ENCODE data around the gene KIAA0753.

KIAA0753 gene

GRCh38 chr17:6679241-6679640 lies 38.7 kb upstream of the KIAA0753 start:
- no peaks in the 10 kb centered on the region for H3K36me3 ChIP-seq (ENCODE audit: control insufficient read depth, insufficient read depth, low read length)
- no peaks in the 10 kb centered on the region for H3K9me3 ChIP-seq (ENCODE audit: control insufficient read depth, low read length)
- H3K4me1 ChIP-seq (ENCODE audit: control insufficient read depth, insufficient read depth, low read length, poor library complexity, severe bottlenecking): no peaks in the 10 kb centered on the region
- no peak overlapping the region for H3K27ac ChIP-seq (ENCODE audit: low read depth, low read length, severe bottlenecking)
- WGBS, 2 experiments (ENCODE audit: insufficient coverage in 2 of 2): 81% methylated on average over 3 of the region's 6 CpGs; no CpG with 5 or more reads in 1 of the 2 experiments
- H3K4me3 ChIP-seq (ENCODE audit: extremely low read depth, insufficient read depth, low read length, poor library complexity, severe bottlenecking): no peak overlapping the region

DNA sequence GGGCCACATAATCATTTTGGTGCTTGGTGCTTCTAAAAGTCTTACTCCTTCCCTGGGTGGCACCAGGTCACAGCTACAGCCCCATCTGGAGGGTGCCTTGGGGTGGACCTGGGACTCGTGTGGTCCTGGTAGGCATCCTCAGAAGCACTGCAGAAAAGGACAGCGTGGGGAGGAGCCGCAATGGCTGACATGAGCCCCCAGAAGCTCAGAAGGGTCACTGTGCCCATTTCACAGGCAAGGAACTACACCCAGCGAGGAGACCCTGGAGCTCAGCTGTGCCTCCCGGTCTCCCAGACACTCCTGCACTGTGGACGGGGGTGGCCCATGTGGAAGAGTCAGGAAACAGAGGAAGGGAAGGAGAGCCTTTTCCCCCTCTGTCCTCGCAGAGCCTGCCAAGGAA lies 37.4 kb upstream of the KIAA0753 start:
- WGBS, 2 experiments (ENCODE audit: insufficient coverage in 2 of 2): 94 to 97% methylated on average over 6 of the region's 7 CpGs
- no peak overlapping the region for H3K27ac ChIP-seq (ENCODE audit: low read depth, low read length, severe bottlenecking)
- no peaks in the 10 kb centered on the region for H3K9me3 ChIP-seq (ENCODE audit: control insufficient read depth, low read length)
- H3K36me3 ChIP-seq (ENCODE audit: control insufficient read depth, insufficient read depth, low read length): no peaks in the 10 kb centered on the region
- no peaks in the 10 kb centered on the region for H3K4me1 ChIP-seq (ENCODE audit: control insufficient read depth, insufficient read depth, low read length, poor library complexity, severe bottlenecking)
- H3K4me3 ChIP-seq (ENCODE audit: extremely low read depth, insufficient read depth, low read length, poor library complexity, severe bottlenecking): no peak overlapping the region

DNA sequence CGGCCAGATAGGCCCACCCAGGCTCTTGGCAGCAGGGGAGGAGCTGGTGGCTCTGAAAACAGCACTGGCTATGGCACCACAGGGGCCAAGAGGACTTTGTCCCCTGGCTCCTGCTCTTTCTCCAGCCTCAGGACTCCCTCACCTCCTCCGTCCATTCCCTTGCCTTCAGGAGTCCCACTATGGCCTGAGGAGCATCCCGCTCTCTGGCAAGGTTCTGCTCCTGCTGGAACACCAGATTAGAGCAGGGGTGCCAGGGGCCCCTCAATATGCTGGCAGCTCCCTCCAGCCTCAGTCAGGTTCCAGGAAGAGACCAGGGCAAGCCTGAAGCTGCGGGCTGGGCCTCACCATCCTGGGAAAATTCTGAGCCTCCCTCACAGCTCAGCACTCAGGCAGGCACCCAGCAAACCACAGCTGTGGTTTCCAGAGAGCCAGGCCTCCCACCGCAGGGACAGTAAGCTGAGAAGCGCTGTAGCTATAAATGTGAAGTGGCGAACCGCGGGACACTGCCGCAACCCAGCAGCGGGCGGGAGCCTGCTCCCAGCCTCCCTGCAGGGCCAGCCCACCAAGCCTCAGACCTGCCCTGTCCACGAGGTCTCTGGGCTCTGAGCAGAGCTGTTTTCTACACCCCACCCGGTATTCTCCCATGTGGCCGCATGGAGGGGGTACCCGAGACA lies 36.8 kb upstream of the KIAA0753 start:
- Histone ChIP-seq H3K36me3 (ENCODE audit: control insufficient read depth, insufficient read depth, low read length) (no peaks in the 10 kb centered on the region), H3K27ac (ENCODE audit: low read depth, low read length, severe bottlenecking) (no peak overlapping the region), H3K4me3 (ENCODE audit: extremely low read depth, insufficient read depth, low read length, poor library complexity, severe bottlenecking) (no peak overlapping the region), H3K9me3 (ENCODE audit: control insufficient read depth, low read length) (no peaks in the 10 kb centered on the region), H3K4me1 (ENCODE audit: control insufficient read depth, insufficient read depth, low read length, poor library complexity, severe bottlenecking) (no peaks in the 10 kb centered on the region)
- WGBS, 2 experiments (ENCODE audit: insufficient coverage in 2 of 2): 80 to 85% methylated on average over 12 to 13 of the region's 16 CpGs

GRCh38 chr17:6676802-6677157 lies 36.3 kb upstream of the KIAA0753 start:
- 80 to 86% methylated on average over 6 of the region's 6 CpGs for WGBS, 2 experiments (ENCODE audit: insufficient coverage in 2 of 2)

DNA sequence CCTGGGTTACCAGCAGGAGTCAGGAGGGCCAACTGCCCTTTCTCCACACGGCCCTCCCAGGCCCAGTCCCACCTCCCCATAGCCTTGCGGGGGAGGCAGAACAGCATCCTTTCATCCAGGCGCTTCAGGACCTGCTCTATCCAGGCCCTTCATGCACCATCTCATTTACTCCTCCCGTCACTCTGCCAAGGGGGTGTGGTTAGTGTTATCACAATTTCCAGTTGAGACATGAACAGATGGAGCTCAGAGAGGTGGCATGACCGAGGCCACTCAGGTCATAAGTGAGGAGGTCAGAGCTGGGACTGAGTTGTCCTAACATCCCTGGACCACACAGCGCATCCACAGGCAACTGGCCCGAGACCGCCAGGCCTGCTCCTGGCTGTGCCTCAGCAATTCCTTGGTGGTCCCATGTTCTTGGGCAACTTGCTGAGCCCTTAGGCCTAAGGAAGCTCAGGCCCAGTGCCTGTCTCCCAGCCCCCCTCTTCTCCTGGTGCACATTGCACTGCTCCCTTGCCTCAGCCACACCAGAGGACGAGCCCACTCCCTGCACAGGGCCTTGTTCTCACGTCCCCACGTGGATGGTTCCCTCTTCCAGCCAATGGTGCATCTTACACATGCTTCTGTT lies 34.8 kb upstream of the KIAA0753 start:
- Histone ChIP-seq H3K36me3 (ENCODE audit: control insufficient read depth, insufficient read depth, low read length) (no peaks in the 10 kb centered on the region), H3K27ac (ENCODE audit: low read depth, low read length, severe bottlenecking) (no peak overlapping the region), H3K4me1 (ENCODE audit: control insufficient read depth, insufficient read depth, low read length, poor library complexity, severe bottlenecking) (no peaks in the 10 kb centered on the region), H3K9me3 (ENCODE audit: control insufficient read depth, low read length) (no peaks in the 10 kb centered on the region), H3K4me3 (ENCODE audit: extremely low read depth, insufficient read depth, low read length, poor library complexity, severe bottlenecking) (no peak overlapping the region)
- 82 to 85% methylated on average over 7 to 10 of the region's 11 CpGs for WGBS, 2 experiments (ENCODE audit: insufficient coverage in 2 of 2)

More at GRCh38 chr17:6676802-6677157, 36.3 kb upstream of the KIAA0753 start:
- Histone ChIP-seq H3K36me3 (ENCODE audit: control insufficient read depth, insufficient read depth, low read length) (no peaks in the 10 kb centered on the region), H3K9me3 (ENCODE audit: control insufficient read depth, low read length) (no peaks in the 10 kb centered on the region), H3K4me1 (ENCODE audit: control insufficient read depth, insufficient read depth, low read length, poor library complexity, severe bottlenecking) (no peaks in the 10 kb centered on the region), H3K4me3 (ENCODE audit: extremely low read depth, insufficient read depth, low read length, poor library complexity, severe bottlenecking) (no peak overlapping the region), H3K27ac (ENCODE audit: low read depth, low read length, severe bottlenecking) (no peak overlapping the region)

DNA sequence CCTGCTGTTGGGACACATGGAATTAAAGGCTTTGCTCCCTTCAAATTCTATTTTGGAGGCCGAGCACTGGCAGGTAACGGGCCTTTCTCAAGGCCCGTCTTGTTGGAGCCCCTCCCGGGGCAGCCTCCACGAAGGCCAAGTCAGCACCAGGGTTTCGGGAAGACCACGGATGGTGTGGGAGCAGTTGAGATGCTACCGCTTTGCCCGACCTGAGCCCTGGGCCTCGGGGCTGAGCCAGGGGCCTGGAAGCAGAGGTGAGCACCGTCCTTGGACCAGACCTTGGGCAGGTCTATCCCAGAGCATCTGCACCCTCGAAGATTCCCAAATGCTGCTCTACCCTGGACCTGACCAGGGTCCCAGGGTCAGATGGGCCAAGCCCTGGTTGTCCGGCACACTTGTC lies 34.1 kb upstream of the KIAA0753 start:
- no peak overlapping the region for H3K4me3 ChIP-seq (ENCODE audit: extremely low read depth, insufficient read depth, low read length, poor library complexity, severe bottlenecking)
- H3K9me3 ChIP-seq (ENCODE audit: control insufficient read depth, low read length): no peaks in the 10 kb centered on the region
- H3K4me1 ChIP-seq (ENCODE audit: control insufficient read depth, insufficient read depth, low read length, poor library complexity, severe bottlenecking): no peaks in the 10 kb centered on the region
- 94 to 98% methylated on average over 12 to 13 of the region's 13 CpGs for WGBS, 2 experiments (ENCODE audit: insufficient coverage in 2 of 2)
- H3K27ac ChIP-seq (ENCODE audit: low read depth, low read length, severe bottlenecking): no peak overlapping the region
- no peaks in the 10 kb centered on the region for H3K36me3 ChIP-seq (ENCODE audit: control insufficient read depth, insufficient read depth, low read length)

DNA sequence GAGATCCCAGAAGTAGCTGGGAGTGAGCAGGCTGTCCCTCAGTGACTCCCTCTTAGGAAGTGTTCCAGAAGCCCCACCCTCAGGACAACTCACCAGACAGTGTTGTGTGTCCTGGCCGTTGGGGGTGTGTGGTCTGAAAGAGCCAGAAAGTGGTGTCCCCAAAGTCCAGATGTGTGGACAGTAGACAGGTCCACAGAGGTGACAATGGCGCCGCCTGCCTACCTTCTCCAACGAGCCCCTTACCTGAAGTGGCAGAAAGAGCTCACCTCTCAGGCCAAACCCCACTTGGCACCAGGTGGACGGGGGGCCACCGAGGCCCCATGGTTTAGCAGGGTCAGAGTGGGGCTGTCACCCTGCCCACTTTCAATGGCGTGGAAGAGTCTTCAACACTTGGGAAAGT lies 30.9 kb upstream of the KIAA0753 start:
- no peaks in the 10 kb centered on the region for H3K4me1 ChIP-seq (ENCODE audit: control insufficient read depth, insufficient read depth, low read length, poor library complexity, severe bottlenecking)
- H3K4me3 ChIP-seq (ENCODE audit: extremely low read depth, insufficient read depth, low read length, poor library complexity, severe bottlenecking): no peak overlapping the region
- H3K27ac ChIP-seq (ENCODE audit: low read depth, low read length, severe bottlenecking): no peak overlapping the region
- H3K36me3 ChIP-seq (ENCODE audit: control insufficient read depth, insufficient read depth, low read length): no peaks in the 10 kb centered on the region
- H3K9me3 ChIP-seq (ENCODE audit: control insufficient read depth, low read length): no peaks in the 10 kb centered on the region
- WGBS, 2 experiments (ENCODE audit: insufficient coverage in 2 of 2): 88 to 96% methylated on average over 4 to 5 of the region's 7 CpGs

DNA sequence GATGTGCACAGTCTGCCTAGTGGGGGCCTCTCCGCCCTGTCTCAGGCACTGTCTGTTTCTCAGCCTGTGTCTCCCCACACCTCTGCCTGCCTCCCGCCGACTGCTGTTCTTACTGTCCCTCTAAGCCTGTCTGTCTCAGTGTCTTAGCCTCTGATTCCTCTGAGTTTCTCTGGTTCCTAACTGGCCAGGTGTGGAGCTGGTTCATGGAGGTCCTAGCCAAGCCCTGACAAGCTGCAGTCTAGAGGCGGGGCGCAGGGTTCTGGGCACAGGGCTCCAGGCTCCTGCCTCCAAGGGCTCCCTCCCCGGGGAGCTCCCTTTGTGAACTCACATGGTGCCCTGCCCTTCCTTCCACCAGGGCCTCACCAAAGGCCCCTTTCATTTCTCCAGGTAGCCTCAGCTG lies 30.5 kb upstream of the KIAA0753 start:
- Histone ChIP-seq H3K27ac (ENCODE audit: low read depth, low read length, severe bottlenecking) (no peak overlapping the region), H3K4me3 (ENCODE audit: extremely low read depth, insufficient read depth, low read length, poor library complexity, severe bottlenecking) (no peak overlapping the region), H3K4me1 (ENCODE audit: control insufficient read depth, insufficient read depth, low read length, poor library complexity, severe bottlenecking) (no peaks in the 10 kb centered on the region), H3K9me3 (ENCODE audit: control insufficient read depth, low read length) (no peaks in the 10 kb centered on the region), H3K36me3 (ENCODE audit: control insufficient read depth, insufficient read depth, low read length) (no peaks in the 10 kb centered on the region)
- 81 to 90% methylated on average over 5 to 6 of the region's 6 CpGs for WGBS, 2 experiments (ENCODE audit: insufficient coverage in 2 of 2)

- Histone ChIP-seq H3K9me3 (ENCODE audit: control insufficient read depth, low read length) (no peaks in the 10 kb centered on the region), H3K4me3 (ENCODE audit: extremely low read depth, insufficient read depth, low read length, poor library complexity, severe bottlenecking) (no peak overlapping the region), H3K36me3 (ENCODE audit: control insufficient read depth, insufficient read depth, low read length) (no peaks in the 10 kb centered on the region), H3K27ac (ENCODE audit: low read depth, low read length, severe bottlenecking) (no peak overlapping the region), H3K4me1 (ENCODE audit: control insufficient read depth, insufficient read depth, low read length, poor library complexity, severe bottlenecking) (no peaks in the 10 kb centered on the region)
- 94 to 98% methylated on average over 5 to 8 of the region's 8 CpGs for WGBS, 2 experiments (ENCODE audit: insufficient coverage in 2 of 2)
Measured at GRCh38 chr17:6670571-6670970, 30.1 kb upstream of the KIAA0753 start.

DNA sequence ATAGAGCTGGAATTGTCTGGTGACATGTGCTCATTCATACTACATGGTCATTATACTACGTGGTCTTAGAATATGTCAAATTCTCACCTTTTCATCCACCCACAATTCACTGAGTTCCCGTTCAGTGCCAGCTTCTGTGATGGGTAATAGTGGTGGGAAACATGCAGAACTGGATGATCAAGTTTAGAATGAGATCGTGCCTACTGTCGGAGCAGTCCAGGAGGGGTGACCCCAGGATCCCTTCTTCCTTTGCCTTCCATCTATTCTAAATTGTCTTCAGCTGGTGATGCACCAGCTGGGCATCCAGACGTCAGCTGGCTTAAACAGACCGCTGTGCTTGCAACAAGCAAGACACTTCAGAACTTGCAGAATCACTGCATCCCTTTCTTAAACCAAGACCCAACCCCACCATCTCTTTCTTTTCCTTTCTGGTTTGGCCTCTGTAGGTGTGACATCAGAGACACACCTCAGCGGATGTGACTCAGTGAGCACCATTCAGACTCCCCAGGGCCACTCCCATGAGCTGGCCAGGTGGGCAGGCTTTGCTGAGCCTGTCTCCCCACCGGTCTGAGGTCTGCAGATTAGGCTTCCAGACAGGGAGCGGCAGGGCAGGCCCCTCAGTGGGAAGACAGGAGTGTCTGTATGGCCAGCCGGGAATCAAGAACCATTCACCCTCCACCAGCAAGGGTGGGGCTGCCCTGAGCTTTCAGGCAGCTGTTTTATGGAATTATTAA lies 29.1 kb upstream of the KIAA0753 start:
- H3K4me1 ChIP-seq (ENCODE audit: control insufficient read depth, insufficient read depth, low read length, poor library complexity, severe bottlenecking): no peaks in the 10 kb centered on the region
- no peaks in the 10 kb centered on the region for H3K9me3 ChIP-seq (ENCODE audit: control insufficient read depth, low read length)
- H3K27ac ChIP-seq (ENCODE audit: low read depth, low read length, severe bottlenecking): no peak overlapping the region
- no peaks in the 10 kb centered on the region for H3K36me3 ChIP-seq (ENCODE audit: control insufficient read depth, insufficient read depth, low read length)
- 87 to 97% methylated on average over 3 to 5 of the region's 10 CpGs for WGBS, 2 experiments (ENCODE audit: insufficient coverage in 2 of 2)
- no peak overlapping the region for H3K4me3 ChIP-seq (ENCODE audit: extremely low read depth, insufficient read depth, low read length, poor library complexity, severe bottlenecking)
